GM21529 (cell line): ENCODE measurements around the gene EEF1A2.

ENCODE experiments used
- ATAC-seq: cut with Tn5 transposase; IDR thresholded peaks from one replicate; pipeline ENCODE4 v1.9.1; 2021; ENCODE audit not compliant: unreplicated experiment

Gene EEF1A2

GRCh38 chr20:63455568-63455859 is 43.4 kb downstream of the EEF1A2 start:
- ATAC-seq = no peak

- ATAC-seq = no peak
These were observed 43.9 kb downstream of the EEF1A2 start for GRCh38 chr20:63454731-63455567.

GRCh38 chr20:63452821-63453523 is 45.9 kb downstream of the EEF1A2 start:
- ATAC-seq = no peak

GRCh38 chr20:63452341-63452740 is 46.5 kb downstream of the EEF1A2 start:
- no peak for ATAC-seq

- ATAC-seq = no peak
These were observed 47.1 kb downstream of the EEF1A2 start for GRCh38 chr20:63451821-63452220.

GRCh38 chr20:63449796-63450730 is 48.8 kb downstream of the EEF1A2 start:
- ATAC-seq = no peak

GRCh38 chr20:63449025-63449424 is 49.9 kb downstream of the EEF1A2 start:
- ATAC-seq = no peak

GRCh38 chr20:63448031-63448430 is 50.9 kb downstream of the EEF1A2 start:
- no peak for ATAC-seq

- no peak for ATAC-seq
These were observed 51.6 kb downstream of the EEF1A2 start for GRCh38 chr20:63447320-63447719.

- no peak for ATAC-seq
These were observed 52.5 kb downstream of the EEF1A2 start for GRCh38 chr20:63446216-63447024.

- no peak for ATAC-seq
These were observed 53.7 kb downstream of the EEF1A2 start for GRCh38 chr20:63445075-63445734.

- no peak for ATAC-seq
These were observed 54.3 kb downstream of the EEF1A2 start for GRCh38 chr20:63444548-63444947.

- ATAC-seq = no peak
These were observed 55.1 kb downstream of the EEF1A2 start for GRCh38 chr20:63443606-63444395.

- ATAC-seq = no peak
These were observed 56.8 kb downstream of the EEF1A2 start for GRCh38 chr20:63442100-63442493.

GRCh38 chr20:63441136-63442099 is 57.5 kb downstream of the EEF1A2 start:
- no peak for ATAC-seq

- ATAC-seq = no peak
These were observed 58.4 kb downstream of the EEF1A2 start for GRCh38 chr20:63440366-63440955.

GRCh38 chr20:63439866-63440265 is 59.0 kb downstream of the EEF1A2 start:
- no peak for ATAC-seq

- no peak for ATAC-seq
These were observed 60.8 kb downstream of the EEF1A2 start for GRCh38 chr20:63438121-63438520.
